ENCODE results near the gene RETREG3.

RETREG3 gene

DNA sequence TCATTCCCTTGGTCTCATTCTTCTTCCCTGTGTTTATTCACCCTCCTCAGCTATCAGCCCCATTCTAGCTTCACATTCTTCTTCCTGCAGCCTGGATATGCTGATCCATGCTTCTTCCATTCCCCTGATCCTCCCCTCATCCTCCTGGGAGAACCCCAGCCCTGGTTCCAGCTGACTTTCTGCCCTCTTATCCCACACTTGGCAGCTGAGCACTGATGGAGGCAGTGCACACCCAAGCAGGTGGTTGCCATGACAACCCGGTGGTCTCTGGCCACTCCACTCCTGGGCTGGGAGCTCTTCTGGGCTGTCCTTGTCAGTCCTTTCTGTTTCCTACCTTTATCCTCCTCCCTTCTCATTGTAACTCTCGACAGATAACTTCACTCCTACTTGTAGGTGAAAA is 33.2 kb upstream of the RETREG3 start:
- Histone ChIP-seq H4K20me1 (ENCODE audit: control insufficient read depth, insufficient read depth, low read depth, low read length) (no peaks in the 10 kb centered on the region), H3K79me2 (ENCODE audit: control insufficient read depth, low read length) (no peaks in the 10 kb centered on the region), H3K4me1 (ENCODE audit: control insufficient read depth, low read length) (no peaks in the 10 kb centered on the region), H3K36me3 (ENCODE audit: control insufficient read depth, low read length) (no peaks in the 10 kb centered on the region), H3K9me2 (replicated peaks; ENCODE audit: control insufficient read depth, low read length) (no peaks in the 10 kb centered on the region), H3K4me2 (ENCODE audit: low read length) (no peak overlapping the region), H3K27me3 (ENCODE audit: control insufficient read depth, low read length) (no peaks in the 10 kb centered on the region), H3F3A (ENCODE audit: control insufficient read depth, insufficient read depth) (no peaks in the 10 kb centered on the region), H3K27ac (ENCODE audit: low read depth, low read length) (no peak overlapping the region), H3K9me3 (ENCODE audit: control insufficient read depth, insufficient read depth, low read length) (no peaks in the 10 kb centered on the region), H3K4me3 (ENCODE audit: low read length) (no peak overlapping the region)
- TF ChIP-seq EZH2phosphoT487 (IDR thresholded peaks at IDR 0.05; ENCODE audit: borderline replicate concordance, low read length), result no peak
- TF ChIP-seq, protein P1, sequence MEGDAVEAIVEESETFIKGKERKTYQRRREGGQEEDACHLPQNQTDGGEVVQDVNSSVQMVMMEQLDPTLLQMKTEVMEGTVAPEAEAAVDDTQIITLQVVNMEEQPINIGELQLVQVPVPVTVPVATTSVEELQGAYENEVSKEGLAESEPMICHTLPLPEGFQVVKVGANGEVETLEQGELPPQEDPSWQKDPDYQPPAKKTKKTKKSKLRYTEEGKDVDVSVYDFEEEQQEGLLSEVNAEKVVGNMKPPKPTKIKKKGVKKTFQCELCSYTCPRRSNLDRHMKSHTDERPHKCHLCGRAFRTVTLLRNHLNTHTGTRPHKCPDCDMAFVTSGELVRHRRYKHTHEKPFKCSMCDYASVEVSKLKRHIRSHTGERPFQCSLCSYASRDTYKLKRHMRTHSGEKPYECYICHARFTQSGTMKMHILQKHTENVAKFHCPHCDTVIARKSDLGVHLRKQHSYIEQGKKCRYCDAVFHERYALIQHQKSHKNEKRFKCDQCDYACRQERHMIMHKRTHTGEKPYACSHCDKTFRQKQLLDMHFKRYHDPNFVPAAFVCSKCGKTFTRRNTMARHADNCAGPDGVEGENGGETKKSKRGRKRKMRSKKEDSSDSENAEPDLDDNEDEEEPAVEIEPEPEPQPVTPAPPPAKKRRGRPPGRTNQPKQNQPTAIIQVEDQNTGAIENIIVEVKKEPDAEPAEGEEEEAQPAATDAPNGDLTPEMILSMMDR (IDR thresholded peaks at IDR 0.05; ENCODE audit: low read depth, low read length, poor library complexity, severe bottlenecking), result no peak

DNA sequence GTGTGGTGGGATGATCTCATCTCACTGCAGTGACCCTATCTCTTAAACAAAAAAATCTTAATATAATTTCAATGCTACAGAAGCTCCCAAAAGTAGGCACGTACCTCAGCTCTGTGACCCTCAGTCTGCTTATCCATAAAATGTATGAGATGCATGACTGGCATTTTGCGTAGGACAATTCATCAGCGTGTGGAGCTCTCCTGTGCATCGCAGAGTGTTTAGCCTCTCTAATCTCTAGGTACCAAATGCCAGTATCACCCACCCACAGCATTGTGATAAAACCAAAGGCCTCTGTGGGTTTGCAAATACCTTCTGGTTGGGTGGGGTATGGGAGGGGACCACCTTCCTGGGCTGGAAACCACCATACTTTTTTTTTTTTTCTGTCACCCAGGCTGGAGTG is 30.9 kb upstream of the RETREG3 start:
- no peaks in the 10 kb centered on the region for H3K27me3 ChIP-seq (ENCODE audit: control insufficient read depth, low read length)
- no peaks in the 10 kb centered on the region for H3K36me3 ChIP-seq (ENCODE audit: control insufficient read depth, low read length)
- H3K79me2 ChIP-seq (ENCODE audit: control insufficient read depth, low read length), result no peaks in the 10 kb centered on the region
- no peaks in the 10 kb centered on the region for H3K9me3 ChIP-seq (ENCODE audit: control insufficient read depth, insufficient read depth, low read length)
- H3F3A ChIP-seq (ENCODE audit: control insufficient read depth, insufficient read depth), result no peaks in the 10 kb centered on the region
- no peak overlapping the region for H3K4me2 ChIP-seq (ENCODE audit: low read length)
- no peaks in the 10 kb centered on the region for H4K20me1 ChIP-seq (ENCODE audit: control insufficient read depth, insufficient read depth, low read depth, low read length)
- TF ChIP-seq, protein P1 (IDR thresholded peaks at IDR 0.05; ENCODE audit: low read depth, low read length, poor library complexity, severe bottlenecking), result no peak
- no peak for TF ChIP-seq EZH2phosphoT487 (IDR thresholded peaks at IDR 0.05; ENCODE audit: borderline replicate concordance, low read length)
- no peaks in the 10 kb centered on the region for H3K9me2 ChIP-seq (replicated peaks; ENCODE audit: control insufficient read depth, low read length)
- no peaks in the 10 kb centered on the region for H3K4me1 ChIP-seq (ENCODE audit: control insufficient read depth, low read length)
- H3K4me3 ChIP-seq (ENCODE audit: low read length), result no peak overlapping the region
- no peak overlapping the region for H3K27ac ChIP-seq (ENCODE audit: low read depth, low read length)

DNA sequence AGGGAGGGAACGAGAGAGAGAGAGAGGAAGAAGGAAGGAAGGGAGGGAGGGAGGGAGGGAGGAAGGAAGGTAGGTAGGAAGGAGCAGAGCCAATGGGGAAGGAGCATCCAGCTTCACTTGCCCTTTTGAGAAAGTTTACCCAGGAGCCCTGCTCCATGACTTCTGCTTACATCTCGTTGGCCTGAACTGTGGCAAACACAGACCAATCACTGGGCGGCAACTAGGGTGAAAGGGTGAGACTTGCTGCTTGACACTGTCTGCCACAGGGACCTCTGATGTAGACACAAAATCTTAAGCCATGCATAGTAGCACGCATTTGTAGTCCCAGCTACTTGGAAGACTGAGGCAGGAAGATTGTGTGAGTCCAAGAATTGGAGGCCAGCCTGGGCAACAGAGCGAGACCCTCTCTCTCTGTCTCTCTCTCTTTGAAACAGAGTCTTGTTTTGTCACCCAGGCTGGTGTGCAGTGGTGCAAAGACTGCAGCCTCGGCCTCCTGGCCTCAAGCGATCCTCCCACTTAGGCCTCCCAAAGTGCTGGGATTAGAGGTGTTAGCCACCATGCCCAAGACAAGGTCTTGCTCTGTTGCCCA is 30.4 kb upstream of the RETREG3 start:
- no peaks in the 10 kb centered on the region for H4K20me1 ChIP-seq (ENCODE audit: control insufficient read depth, insufficient read depth, low read depth, low read length)
- no peak overlapping the region for H3K4me2 ChIP-seq (ENCODE audit: low read length)
- H3K27ac ChIP-seq (ENCODE audit: low read depth, low read length), result no peak overlapping the region
- no peaks in the 10 kb centered on the region for H3K4me1 ChIP-seq (ENCODE audit: control insufficient read depth, low read length)
- H3K9me3 ChIP-seq (ENCODE audit: control insufficient read depth, insufficient read depth, low read length), result no peaks in the 10 kb centered on the region
- H3K79me2 ChIP-seq (ENCODE audit: control insufficient read depth, low read length), result no peaks in the 10 kb centered on the region
- H3K27me3 ChIP-seq (ENCODE audit: control insufficient read depth, low read length), result no peaks in the 10 kb centered on the region
- TF ChIP-seq, protein P1 (IDR thresholded peaks at IDR 0.05; ENCODE audit: low read depth, low read length, poor library complexity, severe bottlenecking), result no peak
- TF ChIP-seq EZH2phosphoT487 (IDR thresholded peaks at IDR 0.05; ENCODE audit: borderline replicate concordance, low read length), result no peak
- H3F3A ChIP-seq (ENCODE audit: control insufficient read depth, insufficient read depth), result no peaks in the 10 kb centered on the region
- H3K4me3 ChIP-seq (ENCODE audit: low read length), result no peak overlapping the region
- no peaks in the 10 kb centered on the region for H3K9me2 ChIP-seq (replicated peaks; ENCODE audit: control insufficient read depth, low read length)
- H3K36me3 ChIP-seq (ENCODE audit: control insufficient read depth, low read length), result no peaks in the 10 kb centered on the region
